Stimulated activated CD4-positive, alpha-beta T cell treated with anti-CD3 and anti-CD28 coated beads, TNF-alpha, amount 100 ng/mL, for 48 hours (primary cell): Measurements from ENCODE around the gene CMIP.

ENCODE experiments used
- DNase-seq, 3 donors: peaks; one replicate each; pipeline ENCODE4 v3.0.0-alpha.2; 2020; ENCODE audit warnings: low read depth in 3 of 3

CMIP gene

DNA sequence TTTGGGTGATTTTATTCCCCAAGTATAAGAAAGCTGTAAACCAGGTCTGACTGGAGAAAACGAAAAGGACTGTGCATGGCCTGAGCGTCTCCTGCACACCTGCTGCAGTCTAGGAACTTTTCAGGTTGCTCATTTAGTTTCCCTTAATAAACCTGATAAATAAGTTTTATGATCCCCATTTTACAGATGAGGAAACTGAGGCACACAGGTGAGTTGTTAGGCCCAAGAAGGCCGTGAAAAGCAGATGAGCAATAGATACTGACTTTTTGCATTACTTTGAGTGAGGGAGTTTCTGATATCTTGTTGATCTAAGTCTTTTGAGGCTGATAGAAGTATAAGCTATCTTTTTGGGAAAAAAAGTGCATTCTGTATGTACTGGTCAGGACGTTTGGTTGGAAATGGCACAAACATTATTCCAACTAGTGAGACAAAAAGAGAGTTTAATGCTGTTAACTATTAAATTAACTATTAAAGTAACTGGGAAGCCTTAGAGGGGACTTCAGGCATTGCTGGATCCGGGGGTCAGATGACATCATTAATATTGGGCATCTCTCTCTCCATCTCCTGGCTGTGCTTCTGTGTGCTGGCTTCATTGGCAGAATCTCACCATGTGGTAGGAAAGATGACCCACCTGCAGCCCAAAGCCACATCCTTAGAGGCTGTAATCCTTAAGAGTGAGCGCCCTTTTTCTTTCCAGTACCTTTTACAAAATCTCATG, 163.4 kb downstream of the CMIP start:
- DNase-seq, result no peak

DNA sequence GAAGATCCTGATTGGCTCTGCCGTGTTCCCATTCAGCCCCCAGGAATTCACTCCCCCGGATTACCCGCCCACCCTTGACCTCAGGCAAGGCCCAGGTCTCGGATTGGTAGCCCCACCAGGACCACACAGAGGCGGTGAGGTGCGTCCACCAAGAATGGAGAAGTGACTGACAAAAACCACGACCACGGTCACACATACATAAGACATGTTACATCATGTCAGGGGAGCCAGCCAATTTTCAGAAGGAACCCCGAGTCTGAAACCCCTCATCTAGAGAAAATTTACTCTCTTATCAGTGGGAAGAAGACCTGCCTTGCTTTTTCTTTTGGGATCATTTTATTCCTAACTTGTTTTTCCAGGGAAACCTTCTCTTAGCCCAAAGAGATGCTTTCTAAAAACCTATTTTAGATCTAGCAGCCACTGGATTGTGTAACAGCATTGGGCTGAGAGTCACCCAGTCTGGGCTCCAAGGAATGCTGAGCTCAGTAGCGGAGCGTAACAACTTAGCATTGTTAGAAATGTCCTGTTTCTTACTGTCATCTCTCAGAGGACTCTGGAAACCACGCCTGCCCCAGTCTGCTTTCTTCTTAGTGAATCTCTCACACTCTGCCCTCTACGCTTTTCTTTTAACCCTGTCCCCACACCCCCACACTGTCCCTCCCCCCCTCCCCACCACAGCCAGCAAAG, 164.1 kb downstream of the CMIP start:
- no peak for DNase-seq

DNA sequence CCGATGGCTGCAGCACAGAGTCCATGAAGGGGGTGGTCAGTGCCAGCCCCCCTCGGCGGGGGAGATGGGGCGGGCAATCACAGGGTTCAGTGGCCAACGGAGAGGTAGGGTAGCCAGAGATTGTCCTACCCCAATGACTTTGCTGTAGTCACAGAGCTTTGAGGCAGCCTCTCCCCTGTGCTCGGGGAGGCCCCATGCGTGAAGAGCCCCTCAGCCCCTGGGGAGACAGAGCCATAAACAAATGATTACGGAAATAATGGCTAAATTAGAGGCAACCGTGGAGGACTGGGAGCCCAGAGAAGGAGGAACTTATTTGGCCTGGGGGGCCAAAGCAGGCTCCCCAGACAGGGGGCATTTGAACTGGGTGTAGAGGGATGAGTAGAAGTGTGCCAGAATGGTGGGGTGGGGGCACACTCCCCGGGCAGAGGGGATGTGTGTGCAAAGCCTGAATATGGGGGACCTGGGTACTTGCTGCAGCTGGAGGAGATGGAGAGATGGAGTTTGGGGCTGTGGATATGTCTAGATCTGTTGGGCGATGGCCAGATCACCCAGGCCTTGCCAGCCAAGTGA, 164.8 kb downstream of the CMIP start:
- DNase-seq, result no peak

DNA sequence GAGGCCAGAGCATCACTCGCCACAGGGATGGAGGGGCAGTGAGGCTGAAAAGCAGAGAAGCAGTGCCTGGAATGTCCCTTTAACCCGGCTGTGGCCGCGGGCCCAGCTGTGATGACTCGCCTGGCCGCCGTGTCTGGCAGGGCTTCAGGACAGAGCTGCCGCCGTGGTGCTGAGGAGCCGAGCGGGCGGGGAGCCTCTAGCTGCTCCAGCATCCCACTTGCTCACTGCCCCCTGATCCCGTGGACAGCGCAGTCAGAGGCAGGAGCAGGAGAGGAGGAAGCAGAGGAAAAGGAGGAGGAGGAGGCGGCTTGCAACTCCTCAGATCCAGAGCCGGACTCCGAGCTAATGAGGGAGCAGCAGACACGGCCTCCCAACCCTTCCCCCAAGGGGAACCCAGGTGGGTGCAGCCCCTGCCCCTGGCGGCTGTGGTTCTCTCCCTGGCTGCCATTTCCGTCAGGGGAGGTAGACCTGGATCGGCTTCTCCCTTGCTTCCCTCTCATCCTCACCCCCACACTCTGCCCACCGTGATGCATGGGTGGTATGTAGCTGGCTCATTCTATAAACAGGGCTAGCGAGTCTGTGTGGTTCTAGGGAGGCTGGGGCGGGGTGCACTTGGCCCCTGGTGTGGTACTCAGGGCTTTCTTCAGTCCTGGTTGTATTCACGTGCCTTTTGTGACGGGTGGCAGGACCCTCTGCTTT, 165.7 kb downstream of the CMIP start:
- DNase-seq, result no peak

DNA sequence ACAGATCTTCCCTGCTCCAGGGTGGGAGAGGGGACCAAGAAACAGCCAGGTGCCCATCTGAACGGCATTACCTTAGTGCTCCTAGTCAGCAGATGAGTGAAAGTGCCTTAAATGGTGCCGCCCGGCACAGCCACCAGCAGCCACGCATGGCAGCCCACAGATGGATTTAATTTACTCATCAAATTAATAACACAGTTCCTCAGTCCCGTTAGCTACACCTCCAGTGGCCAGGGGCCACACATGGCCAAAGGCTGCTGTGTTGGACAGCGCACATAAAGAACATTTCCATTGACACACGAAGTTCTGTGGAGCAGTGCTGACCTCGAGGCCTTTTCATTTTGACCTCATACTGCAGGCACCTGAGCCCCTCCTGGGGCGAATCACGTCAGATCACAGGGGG, 166.3 kb downstream of the CMIP start:
- no peak for DNase-seq

DNA sequence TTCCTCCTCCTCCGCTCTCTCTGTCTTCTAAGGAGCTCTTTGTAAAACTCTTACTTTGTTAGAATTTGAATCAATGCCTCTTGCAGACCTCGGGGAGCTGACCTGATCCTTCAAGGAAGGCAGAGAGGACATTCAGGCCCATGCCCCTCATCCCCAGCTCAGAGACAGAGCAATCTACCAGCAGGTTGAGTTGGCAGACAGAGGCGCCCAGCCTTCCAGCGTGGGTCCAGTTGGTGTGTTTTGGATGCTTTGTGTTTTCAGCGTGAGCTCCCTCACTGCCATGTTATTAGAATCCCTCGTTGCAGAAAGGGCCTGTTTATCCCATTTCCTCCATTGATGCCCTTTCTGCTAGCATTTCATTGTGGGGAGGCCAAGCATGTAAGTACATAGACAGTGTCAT, 167.1 kb downstream of the CMIP start:
- no peak for DNase-seq

DNA sequence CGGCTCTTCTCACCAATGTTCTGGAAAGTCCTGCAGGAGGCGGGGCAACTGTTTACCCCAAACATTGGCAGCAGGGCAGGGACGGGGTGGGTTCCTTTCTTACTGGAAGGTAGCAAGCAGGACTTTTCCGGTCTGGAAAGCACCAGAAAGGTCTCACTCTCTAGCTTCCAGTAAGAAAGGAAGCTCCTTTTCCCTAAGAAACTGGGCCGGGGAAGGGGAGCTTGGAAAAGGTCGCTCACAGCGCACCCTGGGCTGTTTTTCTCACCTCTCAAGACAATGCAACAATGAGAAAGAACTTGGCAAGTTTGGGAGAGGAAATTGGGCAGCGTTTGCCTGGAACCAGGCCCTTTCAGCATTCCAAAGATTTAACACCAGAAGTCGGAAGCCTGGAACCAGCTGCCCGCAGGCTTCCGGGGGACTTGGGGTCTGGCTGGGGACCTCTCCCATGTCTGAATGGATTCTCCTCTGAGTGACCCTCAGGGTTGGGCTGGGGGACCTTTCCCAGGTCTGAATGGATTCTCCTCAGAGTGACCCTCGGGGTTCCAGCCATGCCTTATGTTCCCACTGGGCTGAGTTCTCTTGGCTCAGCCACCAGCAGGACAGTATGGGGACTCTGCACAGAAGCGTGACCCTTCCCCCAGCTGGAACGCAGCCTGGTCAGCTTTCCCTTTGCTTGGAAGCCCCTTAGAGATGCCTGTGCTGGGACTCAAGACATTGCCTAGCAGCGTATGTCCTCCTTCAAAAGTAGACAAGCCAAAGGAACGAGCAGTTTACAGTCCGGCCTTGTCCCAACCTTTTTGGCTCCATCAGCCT, 167.9 kb downstream of the CMIP start:
- no peak for DNase-seq

DNA sequence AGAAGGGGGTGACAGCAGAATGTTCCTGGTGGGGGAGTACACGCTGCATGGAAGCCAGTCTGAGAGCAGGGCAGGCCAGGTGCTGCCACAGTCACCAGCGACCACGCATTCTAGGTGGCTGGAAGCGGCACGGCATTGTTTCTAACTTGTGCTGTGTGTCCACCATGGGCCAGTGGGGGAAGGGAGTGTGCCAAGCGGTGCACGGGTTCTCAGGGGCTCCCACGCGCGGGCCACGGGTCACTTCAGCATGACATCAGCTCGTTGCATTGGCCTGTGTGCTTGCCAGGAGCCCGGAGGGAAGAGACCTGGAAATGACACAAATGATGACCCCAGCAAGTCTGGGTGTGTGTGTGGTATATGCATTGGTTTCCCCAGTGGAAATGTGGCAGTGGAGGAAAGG, 169.6 kb downstream of the CMIP start:
- DNase-seq, result no peak

DNA sequence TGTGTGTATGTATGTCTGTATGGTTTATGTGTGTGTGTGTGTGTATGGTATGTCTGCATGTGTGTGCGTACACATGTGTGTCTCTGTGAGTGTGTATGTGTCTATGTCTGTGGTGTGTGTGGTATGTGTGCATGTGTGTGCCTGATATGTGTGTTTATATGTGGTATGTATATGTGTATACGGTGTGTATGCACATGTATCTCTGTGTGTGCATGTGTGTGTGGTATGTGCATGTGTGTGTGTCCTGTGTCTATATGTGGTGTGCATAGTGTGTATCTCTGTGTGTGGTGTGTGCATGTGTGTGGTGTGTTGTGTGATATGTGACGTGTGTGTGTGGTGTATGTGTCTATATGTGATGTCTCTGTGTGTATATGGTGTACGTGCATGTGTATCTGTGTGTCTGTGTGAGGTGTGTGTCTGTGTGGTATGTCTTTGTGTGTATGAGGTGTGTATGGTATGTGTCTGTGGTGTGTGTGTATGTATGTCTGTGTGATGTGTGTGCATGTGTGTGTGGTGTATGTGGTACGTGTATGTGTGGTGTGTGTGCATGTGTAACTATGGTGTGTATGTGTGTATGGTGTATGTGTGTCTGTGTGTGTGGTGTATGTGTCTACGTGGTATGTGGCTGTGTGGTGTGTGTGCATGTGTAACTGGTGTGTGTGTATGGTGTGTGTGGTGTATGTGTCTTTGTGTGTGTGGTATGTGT, 170.2 kb downstream of the CMIP start:
- no peak for DNase-seq

DNA sequence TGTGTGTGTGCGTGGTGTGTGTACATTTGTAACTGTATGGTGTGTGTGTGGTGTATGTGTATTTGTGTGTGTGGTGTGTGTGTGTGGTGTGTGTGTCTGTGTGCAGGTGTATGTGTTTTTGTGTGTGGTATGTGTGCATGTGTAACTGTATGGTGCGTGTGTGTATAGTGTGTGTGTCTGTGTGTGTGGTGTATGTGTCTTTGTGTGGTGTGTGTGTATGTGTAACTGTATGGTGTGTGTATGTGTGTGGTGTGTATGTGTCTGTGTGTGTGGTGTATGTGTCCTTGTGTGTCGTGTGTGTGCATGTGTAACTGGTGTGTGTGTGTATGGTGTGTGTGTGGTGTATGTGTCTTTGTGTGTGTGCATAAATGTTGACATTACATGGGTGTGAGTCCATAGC, 170.8 kb downstream of the CMIP start:
- DNase-seq, result no peak

DNA sequence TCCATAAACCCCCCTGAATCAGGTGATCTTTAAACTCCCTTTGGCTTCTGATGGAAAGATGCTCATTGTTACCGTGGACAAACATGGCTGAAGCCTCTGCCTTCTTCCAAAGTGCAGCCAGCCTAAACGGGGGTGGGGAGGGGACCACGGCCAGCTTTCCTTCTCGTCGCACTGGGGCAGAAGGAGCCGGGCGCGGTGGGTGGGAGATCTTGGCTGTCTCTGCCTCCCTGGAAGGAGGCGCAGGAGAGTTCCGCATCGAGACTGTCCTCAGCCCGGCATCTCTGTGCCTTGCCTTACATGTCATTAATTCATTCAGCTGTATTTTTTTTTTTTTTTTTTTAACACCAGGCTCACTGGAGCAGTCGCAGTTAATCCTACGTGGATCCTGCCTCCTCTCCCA, 171.2 kb downstream of the CMIP start:
- no peak for DNase-seq

DNA sequence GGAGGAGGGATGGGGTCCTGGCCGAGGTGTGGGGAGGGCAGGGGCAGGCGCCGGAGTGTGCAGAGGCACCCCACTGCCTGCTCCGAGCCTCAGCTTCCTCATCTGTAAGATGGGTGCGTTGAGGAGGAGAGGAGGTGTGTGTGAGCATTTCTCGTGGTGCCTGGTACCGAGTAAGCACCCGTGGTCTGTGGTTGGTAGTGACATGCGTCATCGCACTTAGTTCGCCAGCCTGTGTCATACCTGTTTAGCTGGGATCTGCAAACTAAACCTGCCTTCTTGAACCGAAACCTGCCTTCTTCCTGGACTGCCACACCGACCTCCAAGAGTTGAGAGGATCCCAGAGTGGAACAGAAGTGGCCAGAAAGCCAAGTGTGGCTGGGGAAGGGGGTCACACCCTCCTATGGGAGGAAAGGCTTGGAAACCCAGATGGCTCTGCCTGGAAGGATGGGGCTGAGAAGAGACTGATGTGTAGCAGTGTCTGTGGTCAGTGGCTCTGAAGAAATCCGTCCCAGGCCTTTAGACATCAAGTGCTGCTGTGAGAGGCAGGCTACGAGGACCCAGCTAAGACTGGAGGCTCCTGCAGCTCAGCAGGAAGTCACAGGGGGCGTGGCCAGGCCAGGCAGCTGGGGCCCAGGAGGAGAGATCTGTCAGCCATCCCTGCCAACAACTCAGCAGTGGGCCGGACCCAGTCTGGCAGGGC, 171.9 kb downstream of the CMIP start:
- DNase-seq, result peak; percentile 43 to 69 (median 57)

DNA sequence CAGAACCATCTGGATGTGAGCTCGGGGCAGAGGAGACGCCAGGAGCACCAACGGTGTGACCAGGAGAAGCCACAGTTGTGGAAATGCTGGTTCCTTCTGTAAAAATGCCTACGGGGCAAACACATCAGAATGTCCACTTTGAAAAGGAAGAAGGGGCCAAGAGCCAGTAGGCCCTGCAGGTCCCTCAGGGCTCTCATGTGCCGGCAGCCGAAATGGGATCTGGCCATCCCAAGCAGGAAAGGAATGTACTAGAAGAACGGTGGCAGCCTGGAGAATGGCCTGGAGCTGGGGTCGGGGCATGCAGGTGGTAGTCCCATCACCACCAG, 172.4 kb downstream of the CMIP start:
- no peak for DNase-seq

DNA sequence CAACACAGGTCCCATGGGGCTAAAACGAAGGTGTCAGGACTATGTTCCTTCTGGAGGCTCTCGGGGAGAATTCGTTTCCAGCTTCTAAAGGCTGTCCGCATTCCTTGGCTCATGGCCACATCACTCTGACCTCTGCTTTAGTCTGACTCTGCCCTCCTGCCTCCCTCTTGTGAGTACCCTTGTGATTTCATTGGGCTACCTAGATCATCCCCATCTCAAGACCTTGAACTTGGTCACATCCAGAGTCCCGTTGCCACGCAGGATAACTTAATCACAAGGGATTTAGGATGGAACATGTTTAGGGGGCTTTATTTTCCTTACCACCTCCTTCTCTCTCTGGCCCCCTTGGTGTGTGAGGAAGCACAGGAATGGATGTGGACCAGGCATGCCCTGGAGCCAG, 173.6 kb downstream of the CMIP start:
- DNase-seq, result no peak

DNA sequence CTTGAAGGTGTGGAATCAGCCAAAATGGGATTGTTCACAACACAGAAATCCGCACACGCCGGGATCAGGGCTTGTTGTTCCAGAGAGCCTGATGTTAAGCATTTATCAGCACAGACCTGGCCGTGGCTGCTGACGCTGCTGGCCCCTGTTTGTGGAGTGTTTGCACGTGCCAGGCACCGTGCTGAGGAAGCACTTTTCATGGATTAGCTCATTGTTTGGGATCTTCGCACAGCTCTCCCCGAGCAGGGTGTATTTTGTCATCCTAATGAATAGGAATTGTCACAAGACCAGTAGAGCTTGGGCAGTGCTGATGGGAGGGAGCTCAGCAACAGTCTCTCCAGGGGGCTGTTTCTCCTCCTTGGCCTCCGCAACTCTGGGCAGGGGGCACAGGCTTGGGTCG, 174.1 kb downstream of the CMIP start:
- DNase-seq, result no peak

DNA sequence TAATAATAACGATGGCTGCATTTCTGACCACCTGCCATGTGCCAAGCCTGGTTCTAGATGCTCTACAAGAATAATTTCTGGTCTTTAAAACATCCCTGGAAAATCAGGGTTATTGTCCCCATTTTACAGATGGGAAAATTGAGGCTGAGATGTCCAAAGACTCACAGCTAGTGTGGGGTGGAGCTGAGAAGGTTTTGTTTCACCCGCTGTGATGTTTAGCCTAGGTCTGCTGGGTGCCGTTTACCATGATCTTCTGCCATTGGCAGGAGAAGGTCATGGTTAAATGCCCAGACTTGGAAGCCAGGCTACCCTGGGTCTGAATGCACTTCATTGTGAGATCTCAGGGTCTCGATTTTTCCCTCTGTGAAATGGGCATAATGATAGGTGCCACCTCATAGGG, 175.4 kb downstream of the CMIP start:
- no peak for DNase-seq

DNA sequence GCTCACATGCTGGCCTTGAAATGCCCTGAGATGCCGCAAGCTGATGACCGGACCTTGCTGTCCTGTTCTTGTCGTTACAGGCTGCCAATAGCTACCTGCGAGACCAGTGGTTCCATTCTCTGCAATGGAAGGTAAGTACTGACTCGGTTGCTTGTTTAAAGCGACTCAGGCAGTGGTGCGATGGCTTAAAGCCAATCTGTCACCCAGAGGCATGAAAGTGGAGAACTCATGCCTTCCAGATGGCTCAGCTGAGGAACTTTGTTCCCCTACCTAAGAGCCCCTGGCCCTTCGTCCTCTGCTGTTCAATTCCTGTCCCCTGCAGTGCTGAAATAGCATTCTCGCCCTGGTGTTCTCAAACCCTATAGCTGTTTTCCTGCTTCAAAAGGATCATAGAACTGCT, 176.2 kb downstream of the CMIP start:
- no peak for DNase-seq

DNA sequence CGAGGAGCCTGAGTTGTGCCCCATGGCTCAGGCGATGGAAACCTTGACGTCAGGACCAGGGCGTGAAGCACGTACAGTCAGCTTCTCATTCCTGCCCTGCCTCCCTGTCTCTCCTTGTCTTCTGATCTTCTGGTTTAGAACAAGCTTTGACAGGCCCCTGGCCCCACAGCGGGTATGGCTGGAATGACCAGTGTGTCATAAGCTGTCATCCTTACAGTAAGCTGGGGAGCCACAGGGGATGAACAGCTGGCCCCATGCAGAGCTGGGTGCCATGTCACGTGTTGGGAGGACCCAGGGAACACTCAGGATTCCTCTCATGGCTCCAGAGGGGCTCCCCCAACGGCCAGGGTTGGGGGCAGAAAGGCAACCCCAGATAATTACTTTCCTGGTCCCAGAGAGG, 176.9 kb downstream of the CMIP start:
- no peak for DNase-seq

DNA sequence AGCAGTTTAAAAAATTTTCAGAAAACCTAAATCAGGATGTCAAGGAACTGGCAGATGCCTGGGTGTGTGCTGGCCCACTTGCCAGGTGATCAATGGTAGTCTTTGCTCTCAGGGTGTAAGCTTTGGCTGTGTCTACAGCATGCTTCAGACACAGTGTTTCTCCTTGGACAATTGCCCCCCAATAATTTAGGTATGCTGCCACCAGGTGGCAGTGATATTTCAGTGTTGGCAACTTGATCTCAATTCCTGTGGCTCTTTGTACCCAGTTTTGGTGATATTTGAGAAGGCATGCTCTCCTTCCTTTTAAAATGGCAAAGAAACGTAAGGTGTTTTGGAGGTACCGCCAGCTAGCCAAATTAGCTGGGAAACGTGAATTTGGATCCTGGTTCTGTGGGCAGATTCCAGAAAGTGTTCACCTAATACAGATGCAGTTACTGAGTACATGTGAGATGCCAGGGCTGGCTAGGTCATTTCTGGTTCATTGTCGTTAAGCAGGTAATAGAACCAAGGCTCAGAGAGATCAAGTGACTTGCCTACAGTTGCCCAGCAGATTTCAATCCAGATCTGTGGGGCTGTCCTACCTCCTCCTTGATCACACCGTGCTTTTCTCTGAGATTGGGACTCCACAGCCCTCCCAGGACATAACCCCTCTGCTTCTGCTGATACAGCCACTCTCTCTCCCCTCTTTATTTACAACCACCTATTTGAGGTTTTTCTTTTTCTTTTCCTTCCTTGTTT, 178.9 kb downstream of the CMIP start:
- no peak for DNase-seq

DNA sequence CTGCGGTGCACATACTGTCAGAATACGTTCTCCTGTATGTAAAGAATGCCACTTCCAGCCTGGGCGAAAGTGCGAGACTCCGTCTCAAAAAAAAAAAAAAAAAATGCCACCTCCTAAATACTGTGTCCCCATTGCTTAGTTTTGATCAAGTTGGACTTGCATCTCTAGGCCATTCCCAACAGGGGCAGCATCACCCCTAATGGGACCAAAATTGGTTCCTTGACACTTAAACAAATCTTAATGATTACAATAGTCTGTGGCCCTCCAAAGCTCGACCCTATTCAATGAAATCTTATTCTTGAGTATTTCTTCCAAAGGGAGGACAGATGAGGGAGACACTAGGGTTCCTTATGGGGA, 179.8 kb downstream of the CMIP start:
- no peak for DNase-seq
